Bronchial epithelial cell (primary cell): ENCODE measurements around the gene TRAPPC3. TPM values are rescaled to one million over a fixed set of nuclear protein-coding genes. Genes with fewer than 3 reads are reported as not detected.

Source experiments
- DNase-seq: peaks from one replicate; pipeline ENCODE4 v3.0.0-alpha.2; 2010; ENCODE audit warnings: low read depth
- FAIRE-seq: peaks from 2 replicates; lab custom pipeline; 2011; peaks lifted over from hg19 to GRCh38; lab: Jason Lieb, UNC
- H3K27me3 ChIP-seq: 2 replicates; pipeline ENCODE4 v1.5.1; 2011; ENCODE audit warnings: low read length; ENCODE audit not compliant: control insufficient read depth, insufficient read depth
- H3K36me3 ChIP-seq: 2 replicates; pipeline ENCODE4 v1.5.1; 2011; ENCODE audit warnings: low read length; ENCODE audit not compliant: control insufficient read depth, insufficient read depth
- H3K4me3 ChIP-seq: 2 replicates; pipeline ENCODE4 v1.5.1; 2011; ENCODE audit warnings: mild to moderate bottlenecking, low read depth, low read length, control low read depth
- CTCF ChIP-seq: IDR thresholded peaks from 2 replicates; pipeline ENCODE4 v1.5.1; 2011; ENCODE audit warnings: mild to moderate bottlenecking, moderate library complexity, low read length, control low read depth, inconsistent platforms; ENCODE audit not compliant: insufficient read depth, severe bottlenecking
- total RNA-seq: library from RNA; depleted of rRNA; stranded (reverse); fragments of >200 nt; gene quantifications from 2 replicates; pipeline ENCODE4 v1.2.1, GENCODE V29; 2014

The TRAPPC3 gene
- total RNA-seq, 1 donor from 2014 or later: 105 TPM

GRCh38 chr1:36092166-36092797, 57.0 kb downstream of the TRAPPC3 start:
- H3K27me3 ChIP-seq: no peaks in the 10 kb centered on the region
- no peak overlapping the region for H3K4me3 ChIP-seq
- FAIRE-seq (peak; percentile 90), DNase-seq (no peak)
- TF ChIP-seq CTCF: no peak
- peaks cover 34% of the 10 kb centered on the region for H3K36me3 ChIP-seq

- FAIRE-seq (no peak), DNase-seq (no peak)
- Histone ChIP-seq H3K36me3 (peaks cover 34% of the 10 kb centered on the region), H3K4me3 (no peak overlapping the region), H3K27me3 (no peaks in the 10 kb centered on the region)
- TF ChIP-seq CTCF: no peak
Observed at GRCh38 chr1:36091698-36092097, 57.6 kb downstream of the TRAPPC3 start.

- no peak for TF ChIP-seq CTCF
- no peak for FAIRE-seq
- no peak overlapping the region for H3K4me3 ChIP-seq
- no peaks in the 10 kb centered on the region for H3K27me3 ChIP-seq
- H3K36me3 ChIP-seq: peaks cover 34% of the 10 kb centered on the region
- DNase-seq: no peak
Observed at GRCh38 chr1:36091141-36091540, 58.1 kb downstream of the TRAPPC3 start.

GRCh38 chr1:36089393-36090121, 59.7 kb downstream of the TRAPPC3 start:
- DNase-seq (no peak), FAIRE-seq (peak; percentile 36)
- Histone ChIP-seq H3K27me3 (no peaks in the 10 kb centered on the region), H3K36me3 (peaks cover 30% of the 10 kb centered on the region), H3K4me3 (peak overlapping the region; percentile 93)
- TF ChIP-seq CTCF: no peak

GRCh38 chr1:36088577-36089392, 60.5 kb downstream of the TRAPPC3 start, which contains the start of gene ADPRS:
Gene ADPRS (plus strand): TSS chr1:36088892. CDS start chr1:36088905, 13 bp downstream.
- peak; percentile 64 for DNase-seq
- H3K27me3 ChIP-seq: no peaks in the 10 kb centered on the region
- no peak for FAIRE-seq
- peak; percentile 100 for TF ChIP-seq CTCF
- H3K4me3 ChIP-seq: peak within 1 kb of the TSS; percentile 93
- peaks cover 24% of the 10 kb centered on the region for H3K36me3 ChIP-seq
